GM21390 (cell line): Measurements from ENCODE around the gene C3orf52.

ENCODE experiments used
- ATAC-seq: cut with Tn5 transposase; IDR thresholded peaks from one replicate; pipeline ENCODE4 v1.9.1; 2021; ENCODE audit not compliant: unreplicated experiment

The C3orf52 gene

DNA sequence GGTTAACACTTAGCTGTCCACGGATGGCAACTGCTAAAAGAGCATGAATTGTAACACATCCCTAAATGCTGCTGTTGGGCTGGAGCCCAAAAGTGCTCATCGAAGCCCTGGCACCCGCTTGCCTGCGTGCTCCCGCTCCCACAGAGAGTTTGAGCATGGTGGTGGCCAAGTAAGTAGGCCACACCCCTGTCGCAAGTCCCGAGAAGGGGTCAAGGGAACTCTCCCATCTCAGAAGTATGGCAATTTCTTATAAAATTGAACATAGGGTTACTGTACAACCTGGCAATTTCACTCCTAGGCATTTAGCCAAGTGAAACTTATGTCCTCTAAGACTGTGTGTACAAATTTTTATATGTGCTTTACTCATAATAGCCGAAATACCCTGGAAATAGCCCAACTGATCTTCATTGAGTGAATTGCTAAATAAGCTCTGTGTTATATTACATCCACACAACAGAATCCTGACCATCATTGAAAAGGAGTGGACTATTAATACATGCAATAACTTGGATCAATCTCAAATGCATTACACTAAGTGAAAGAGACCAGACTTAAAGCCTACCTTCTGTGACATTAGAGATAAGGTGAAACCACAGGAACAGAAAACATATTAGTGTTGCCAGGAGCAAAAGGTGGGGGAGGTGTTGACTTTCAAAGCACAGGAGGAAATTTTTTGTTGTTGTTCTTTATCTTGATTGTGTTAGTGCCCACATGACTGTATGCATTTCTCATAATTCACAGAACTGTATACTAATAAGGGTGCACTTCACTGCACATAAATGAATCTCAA lies 48.3 kb downstream of the C3orf52 start:
- ATAC-seq: no peak

DNA sequence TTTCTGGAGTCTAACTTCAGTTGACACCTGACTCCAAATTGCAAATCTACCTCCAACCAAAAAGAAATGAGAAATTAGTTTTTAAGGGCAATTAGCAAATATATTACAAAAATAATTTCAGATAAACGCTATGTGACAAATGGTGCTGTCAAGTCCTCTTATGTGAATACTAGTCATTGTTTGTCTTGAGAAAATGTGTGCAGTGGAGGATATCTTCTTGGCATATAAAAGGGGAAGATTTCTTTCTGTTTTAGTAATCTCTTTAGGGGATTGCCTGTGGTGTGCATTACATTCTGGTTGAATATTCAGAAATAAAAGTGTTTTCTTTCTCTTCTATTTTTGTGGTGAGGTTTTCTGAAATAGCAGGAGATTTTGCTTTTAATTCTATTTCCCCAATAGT lies 49.9 kb downstream of the C3orf52 start:
- no peak for ATAC-seq

DNA sequence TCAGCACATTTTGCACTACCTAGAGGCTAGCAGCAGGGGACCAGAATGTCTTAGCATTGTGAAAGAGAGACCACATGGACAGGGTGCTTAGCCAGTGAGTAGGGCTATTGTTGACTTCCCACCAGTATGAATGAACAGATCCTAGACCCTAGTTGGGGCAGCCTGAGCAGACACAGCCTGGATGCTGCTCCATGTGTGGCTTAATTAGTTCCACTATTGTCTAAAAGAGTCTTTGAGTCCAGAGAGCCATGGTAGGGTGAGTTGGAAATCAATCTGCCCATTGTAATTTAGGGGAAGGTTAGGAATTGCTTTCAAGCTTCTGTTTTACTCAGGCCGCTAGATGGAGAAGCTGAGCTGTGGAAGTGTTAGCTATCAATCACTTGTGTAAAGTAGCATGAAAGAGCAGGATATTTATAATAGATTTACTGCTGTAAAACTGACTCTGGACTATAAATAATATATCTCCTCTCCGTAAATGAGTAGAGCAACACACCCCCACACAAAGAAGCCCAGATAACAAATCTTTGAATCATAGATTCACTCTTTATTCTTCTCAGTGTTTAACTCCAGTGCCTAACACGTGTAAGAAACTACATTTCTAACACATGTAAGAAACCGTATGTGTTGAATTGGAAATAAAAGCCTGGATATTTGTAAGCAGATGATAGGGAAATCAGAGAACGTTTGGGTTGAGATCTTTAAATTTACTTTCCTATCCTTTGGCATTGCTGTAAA lies 50.9 kb downstream of the C3orf52 start:
- peak; percentile 34 for ATAC-seq

DNA sequence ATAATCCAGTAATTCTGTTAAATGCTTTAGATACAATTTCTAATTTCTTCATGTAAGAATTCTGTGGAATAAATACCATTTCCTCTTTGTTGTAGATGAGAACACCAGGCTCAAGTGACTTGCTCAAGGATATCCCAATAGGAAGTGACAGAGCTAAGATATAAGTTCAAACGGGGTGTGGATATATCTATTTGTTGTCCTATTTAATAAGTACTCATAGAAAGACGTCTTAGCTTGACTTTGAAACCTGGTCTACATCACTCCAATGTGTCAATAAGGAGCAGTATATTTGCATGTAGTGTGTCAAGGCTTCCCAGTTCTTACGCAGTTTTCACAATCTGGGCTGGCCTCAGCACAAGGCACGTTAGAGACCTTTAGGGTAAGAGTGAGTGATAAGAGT lies 51.6 kb downstream of the C3orf52 start:
- ATAC-seq: no peak

DNA sequence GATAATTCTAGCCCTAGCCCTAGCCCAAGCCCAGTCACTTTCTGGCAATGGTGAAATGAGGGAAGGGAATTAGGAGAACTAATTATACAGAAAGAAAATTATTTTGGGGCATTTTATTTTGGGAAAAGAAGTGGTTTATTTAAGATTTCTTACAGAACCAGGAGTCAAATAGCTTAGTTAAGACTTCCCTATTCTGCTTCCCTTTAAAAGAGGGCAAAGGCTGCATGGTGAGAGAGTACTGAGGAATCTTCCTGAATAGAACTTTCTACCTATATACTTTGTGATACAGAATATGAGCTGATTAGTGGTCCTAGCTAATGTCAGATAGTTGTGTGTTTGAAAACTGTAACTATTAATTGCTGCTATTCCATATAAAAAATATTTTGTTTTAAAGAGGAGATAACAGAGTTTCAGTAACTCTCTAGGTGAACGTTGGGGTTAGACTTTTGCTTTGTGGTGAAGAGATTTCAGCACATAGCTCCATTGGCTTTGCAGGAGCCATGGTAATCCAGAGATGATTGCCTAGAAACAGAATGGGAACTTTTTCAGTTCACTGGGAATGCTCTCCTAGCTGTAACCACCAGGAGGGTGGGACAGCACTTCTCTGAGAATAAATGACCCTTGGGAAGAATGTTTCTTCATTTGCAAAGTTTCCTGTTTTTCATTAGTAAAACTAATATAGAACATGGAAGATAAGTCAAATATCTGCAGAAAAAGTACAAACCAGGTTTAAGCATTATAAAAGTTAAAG lies 52.2 kb downstream of the C3orf52 start:
- no peak for ATAC-seq

DNA sequence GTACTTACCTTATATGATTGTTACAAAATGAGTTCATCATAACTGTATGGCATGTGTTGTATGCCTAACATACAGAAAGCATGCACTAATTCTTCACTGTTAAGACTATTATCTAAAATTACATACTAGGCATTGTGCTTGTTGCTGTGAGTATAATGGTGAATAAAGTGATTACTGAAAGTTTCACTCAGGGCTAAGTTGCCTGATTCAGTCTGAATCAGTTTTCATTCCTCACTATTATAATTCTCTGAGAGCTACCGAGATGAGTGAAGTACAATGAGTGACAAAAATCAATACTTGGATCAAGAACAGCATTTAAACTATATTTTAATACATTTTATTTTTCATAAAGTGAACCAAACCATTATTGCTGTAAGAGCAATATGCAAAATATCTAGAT lies 54.4 kb downstream of the C3orf52 start:
- ATAC-seq: no peak

DNA sequence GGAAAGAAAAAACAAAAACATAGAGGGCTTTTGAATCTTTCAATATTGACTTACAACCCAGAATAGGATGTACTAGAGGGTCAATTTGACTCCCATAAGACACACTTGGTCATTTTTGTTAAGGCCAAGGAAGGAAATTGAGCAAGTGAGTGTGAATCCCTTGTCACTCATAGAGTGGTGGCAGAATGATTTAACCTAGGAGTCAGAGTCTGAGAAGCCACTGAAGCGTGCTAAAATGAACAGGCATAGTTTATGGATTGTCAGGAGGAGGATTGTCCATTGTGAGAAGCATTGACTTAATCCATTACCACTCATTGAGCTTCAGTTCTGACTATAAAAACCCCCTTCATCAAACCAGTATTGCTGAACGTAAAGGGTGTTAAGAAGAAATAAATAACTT lies 55.1 kb downstream of the C3orf52 start:
- ATAC-seq: no peak

DNA sequence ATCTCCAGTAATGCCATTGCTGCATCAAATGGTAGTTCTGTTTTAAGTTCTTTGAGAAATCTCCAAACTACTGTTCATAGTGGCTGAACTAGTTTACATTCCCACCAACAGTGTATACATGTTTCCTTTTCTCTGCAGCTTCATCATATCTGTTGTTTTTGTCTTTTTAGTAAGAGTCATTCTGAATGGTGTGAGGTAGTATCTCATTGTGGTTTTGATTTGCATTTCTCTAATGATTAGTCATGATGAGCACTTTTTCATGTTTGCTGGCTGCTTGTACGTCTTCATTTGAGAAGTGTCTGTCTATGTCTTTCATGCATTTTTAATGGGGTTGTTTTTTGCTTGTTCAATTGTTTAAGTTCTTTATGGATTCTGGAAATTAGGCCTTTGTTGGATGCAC lies 57.1 kb downstream of the C3orf52 start:
- no peak for ATAC-seq

DNA sequence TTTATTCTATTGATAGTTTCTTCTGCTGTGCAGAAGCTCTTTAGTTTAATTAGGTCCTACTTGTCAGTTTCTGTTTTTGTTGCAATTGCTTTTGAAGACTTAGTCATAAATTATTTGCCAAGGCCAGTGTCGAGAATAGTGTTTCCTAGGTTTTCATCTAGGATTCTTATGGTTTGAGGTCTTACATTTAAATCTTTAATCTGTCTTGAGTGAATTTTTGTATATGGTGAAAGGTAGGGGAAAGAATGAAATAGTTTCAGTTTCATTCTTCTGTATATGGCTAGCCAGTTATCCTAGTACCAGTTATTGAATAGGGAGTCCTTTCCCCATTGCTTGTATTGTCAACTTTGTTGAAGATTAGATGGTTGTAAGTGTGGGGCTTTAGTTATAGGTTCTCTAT lies 57.5 kb downstream of the C3orf52 start:
- ATAC-seq: no peak

DNA sequence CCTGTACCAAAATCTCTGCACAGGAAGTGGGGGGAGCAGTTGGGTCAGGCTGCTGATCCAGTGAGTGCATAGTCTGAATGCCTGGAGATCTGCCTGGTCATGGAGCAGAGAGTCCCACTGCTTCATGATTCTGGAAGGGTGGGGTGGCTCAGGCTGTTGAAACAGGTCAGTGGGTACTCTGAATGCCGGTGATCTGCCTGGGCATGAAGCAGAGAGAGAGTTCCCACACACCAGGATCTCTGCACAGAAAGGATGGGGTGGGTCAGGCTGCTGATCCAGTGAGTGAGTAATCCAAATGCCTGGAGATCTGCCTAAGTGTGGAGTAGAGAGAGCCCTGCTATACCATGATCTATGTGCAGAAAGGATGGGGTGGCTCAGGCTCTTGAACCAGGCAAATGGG lies 62.9 kb downstream of the C3orf52 start:
- no peak for ATAC-seq

DNA sequence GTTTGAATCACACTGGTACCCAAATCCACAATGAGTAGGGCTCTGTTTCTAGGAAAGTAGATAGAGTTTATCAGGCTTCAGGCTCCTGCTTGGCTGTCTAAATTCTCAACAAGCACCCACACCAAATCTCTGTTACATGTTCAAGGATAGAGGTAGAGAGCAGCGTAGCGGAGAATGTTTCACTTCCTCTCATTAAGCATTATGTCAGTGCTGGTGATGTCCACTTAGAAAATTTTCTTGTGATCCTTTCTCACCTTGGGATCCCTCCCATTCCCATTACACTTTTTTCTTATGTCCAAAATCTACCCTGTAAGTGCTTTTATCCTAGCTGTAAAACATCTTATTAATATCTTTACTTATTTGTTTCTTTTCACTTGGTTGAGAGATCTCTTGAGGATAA lies 81.6 kb downstream of the C3orf52 start:
- ATAC-seq: peak; percentile 95
